ENCODE results near the gene RMND5B. TPM values are rescaled to one million over a fixed set of nuclear protein-coding genes. Genes with fewer than 3 reads are reported as not detected.

The RMND5B gene
- total and polyA plus RNA-seq, 2 of the 13 experiments (the other 11 are each of a cell fraction or from before 2014, with no cell fraction given) = 18.6 to 20.4 TPM

- TF ChIP-seq JUN (CRISPR knock-in tag; IDR thresholded peaks at IDR 0.05) (0 out of 2 replicates have a peak, but pooled peaks have one; percentile 23), TAF1 (CRISPR knock-in tag; IDR thresholded peaks at IDR 0.05) (peak; percentile 72), MIER3 (CRISPR knock-in tag; IDR thresholded peaks at IDR 0.05; ENCODE audit: borderline replicate concordance) (no peak), ZNF552 (CRISPR knock-in tag; IDR thresholded peaks at IDR 0.05; ENCODE audit: borderline replicate concordance) (no peak), ZC3H4 (CRISPR knock-in tag; IDR thresholded peaks at IDR 0.05; ENCODE audit: borderline replicate concordance) (no peak), ZNF318 (CRISPR knock-in tag; IDR thresholded peaks at IDR 0.05) (no peak), HNF4A (CRISPR knock-in tag; IDR thresholded peaks at IDR 0.05) (no peak), ATF7-NPFF (CRISPR knock-in tag; IDR thresholded peaks at IDR 0.05; ENCODE audit: low read depth) (peak; percentile 77; the same call in 1 of the 2 replicates), PATZ1 (CRISPR knock-in tag; IDR thresholded peaks at IDR 0.05) (peak; percentile 87), NFRKB (IDR thresholded peaks at IDR 0.05) (no peak), ZNF329 (CRISPR knock-in tag; IDR thresholded peaks at IDR 0.05; ENCODE audit: low read depth) (peak; percentile 79; the same call in 1 of the 2 replicates), ZNF546 (CRISPR knock-in tag; conservative IDR thresholded peaks at IDR 0.05) (0 out of 2 replicates have a peak, but pooled peaks have one; percentile 62), RFX5 (IDR thresholded peaks at IDR 0.05; ENCODE audit: low read depth, low read length) (no peak), CSRNP1 (CRISPR knock-in tag; IDR thresholded peaks at IDR 0.05) (no peak), SMAD9 (CRISPR knock-in tag; IDR thresholded peaks at IDR 0.05) (no peak), RBFOX2 (IDR thresholded peaks at IDR 0.05; ENCODE audit: low read depth, low read length) (peak; percentile 85), ZNF616 (CRISPR knock-in tag; IDR thresholded peaks at IDR 0.05; ENCODE audit: low read depth) (no peak)
Measured at GRCh38 chr5:178130576-178131445, at the start of gene RMND5B (continued).

Data from HepG2 (cell line).